ENCODE data around the gene TOGARAM2.

TOGARAM2 gene

GRCh38 chr2:29075894-29076705 is 95.0 kb downstream of the TOGARAM2 start:
- DNase-seq: no peak

GRCh38 chr2:29079887-29080286 is 98.8 kb downstream of the TOGARAM2 start:
- no peak for DNase-seq

- peak; percentile 73 to 93 (median 88) for DNase-seq
Observed at GRCh38 chr2:29080886-29081743, 100.0 kb downstream of the TOGARAM2 start.

- DNase-seq: no peak
Observed at GRCh38 chr2:29082804-29083495, 101.9 kb downstream of the TOGARAM2 start.

DNA sequence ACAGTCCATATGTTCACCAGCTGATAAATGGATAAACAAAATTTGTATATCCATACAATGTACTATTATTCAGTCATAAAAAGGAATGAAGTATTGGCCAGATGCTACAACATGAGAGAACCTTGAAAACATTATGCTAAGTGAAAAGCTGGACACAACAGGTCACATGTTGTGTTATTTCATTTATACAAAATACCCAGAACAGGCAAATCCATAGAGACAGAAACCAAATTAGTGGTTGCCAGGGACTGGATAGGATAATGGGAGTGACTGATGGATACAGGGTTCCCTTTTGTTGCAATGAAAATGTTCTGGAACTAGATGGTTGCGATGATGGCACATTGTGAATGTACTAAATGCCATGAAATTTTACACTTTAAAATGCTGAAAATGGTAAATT is 103.5 kb downstream of the TOGARAM2 start:
- no peak for DNase-seq

- DNase-seq: peak in 1 of 4 experiments; percentile 23
Observed at GRCh38 chr2:29090311-29090710, 109.2 kb downstream of the TOGARAM2 start.

- peak in 2 of 4 experiments; percentile 28 to 40 for DNase-seq
Observed at GRCh38 chr2:29096969-29097368, 115.9 kb downstream of the TOGARAM2 start.

DNA sequence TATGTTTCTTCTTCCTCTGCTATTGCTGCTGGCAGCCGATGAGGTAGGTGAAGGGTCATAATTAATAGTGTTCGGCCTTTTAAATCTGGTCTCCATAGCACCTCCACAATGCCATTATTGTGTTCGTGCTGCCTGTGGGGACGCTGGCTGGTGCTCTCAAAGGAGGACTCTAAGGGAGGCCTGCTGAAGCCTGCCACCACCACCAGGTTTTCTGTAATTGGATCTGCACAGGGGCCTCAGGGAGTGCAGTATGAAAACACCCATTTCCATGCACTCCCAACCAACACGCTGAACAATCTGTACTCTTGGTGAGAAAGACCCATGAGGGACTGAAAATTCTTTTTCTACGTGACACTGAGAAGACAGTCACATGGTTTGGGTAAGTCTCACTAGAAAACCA is 116.5 kb downstream of the TOGARAM2 start:
- DNase-seq: no peak

- no peak for DNase-seq
Observed at GRCh38 chr2:29100564-29100963, 119.5 kb downstream of the TOGARAM2 start.

Data from suppressor macrophage (primary cell).